Keratinocyte (primary cell): ENCODE data around the gene ABI3.

Experiments
- CTCF ChIP-seq, 3 experiments: IDR thresholded peaks in 1 of 3; conservative IDR thresholded peaks in 1 of 3; optimal IDR thresholded peaks in 1 of 3; 2 replicates in 2 of 3; 3 replicates in 1 of 3; pipeline versions ENCODE3 to v1.5.1; 2011; ENCODE audit warnings: low read length in 3 of 3, mild to moderate bottlenecking in 3 of 3, moderate library complexity in 2 of 3, control low read depth in 1 of 3, inconsistent platforms in 1 of 3; ENCODE audit not compliant: insufficient read depth in 2 of 3; ENCODE audit errors: extremely low read depth in 1 of 3
- EZH2 ChIP-seq: IDR thresholded peaks from one replicate; pipeline ENCODE4 v1.6.1; 2012; ENCODE audit warnings: inconsistent platforms, mild to moderate bottlenecking, low read length, moderate library complexity

- no peak for TF ChIP-seq CTCF (optimal IDR thresholded peaks at IDR 0.05 in 1 of 3, IDR thresholded peaks at IDR 0.05 in 1 of 3, conservative IDR thresholded peaks at IDR 0.05 in 1 of 3; ENCODE audit: extremely low read depth in 1 of 3, insufficient read depth in 2 of 3, low read length in 3 of 3)
- no peak for TF ChIP-seq EZH2
Measured at GRCh38 chr17:49204516-49204915, 6.0 kb upstream of the ABI3 start.
